Endodermal cell (in vitro differentiated cells): ENCODE results near the gene MAPRE2. TPM values are rescaled to one million over a fixed set of nuclear protein-coding genes. Genes with fewer than 3 reads are reported as not detected.

Experiments used
- DNase-seq: peaks from one replicate; pipeline ENCODE4 v3.0.0-alpha.2; 2017
- H3K27ac ChIP-seq: 2 replicates; pipeline ENCODE4 v1.5.1; 2013; ENCODE audit warnings: mild to moderate bottlenecking, low read depth, low read length, moderate library complexity
- H3K27me3 ChIP-seq: 2 replicates; pipeline ENCODE4 v1.6.1; 2013; ENCODE audit warnings: mild to moderate bottlenecking, low read length, moderate library complexity; ENCODE audit not compliant: insufficient read depth, control insufficient read depth, poor library complexity, severe bottlenecking
- H3K36me3 ChIP-seq: 2 replicates; pipeline ENCODE4 v1.7.0; 2013; ENCODE audit warnings: mild to moderate bottlenecking, low read length, moderate library complexity; ENCODE audit not compliant: control insufficient read depth, insufficient read depth
- H3K4me1 ChIP-seq: one replicate; pipeline ENCODE4 v1.7.0; 2013; ENCODE audit warnings: low read length; ENCODE audit not compliant: control insufficient read depth, insufficient read depth
- H3K4me3 ChIP-seq: 2 replicates; pipeline ENCODE4 v1.5.1; 2013; ENCODE audit warnings: mild to moderate bottlenecking, low read length, moderate library complexity
- H3K9ac ChIP-seq: 2 replicates; pipeline ENCODE4 v1.6.1; 2013; ENCODE audit warnings: mild to moderate bottlenecking, low read length, moderate library complexity; ENCODE audit not compliant: poor library complexity, severe bottlenecking; ENCODE audit errors: extremely low read depth
- H3K9me3 ChIP-seq: 2 replicates; pipeline ENCODE4 v1.6.1; 2013; ENCODE audit warnings: mild to moderate bottlenecking, low read length, moderate library complexity; ENCODE audit not compliant: control insufficient read depth
- H3K27ac Mint-ChIP-seq: 2 replicates; pipeline ENCODE4 v1.8.0; 2020; ENCODE audit warnings: mixed read lengths
- H3K27me3 Mint-ChIP-seq: 2 replicates; pipeline ENCODE4 v1.8.0; 2021; ENCODE audit warnings: mild to moderate bottlenecking, mixed read lengths; ENCODE audit not compliant: insufficient read depth
- H3K36me3 Mint-ChIP-seq: 2 replicates; pipeline ENCODE4 v1.8.0; 2020; ENCODE audit warnings: low read depth, mixed read lengths
- H3K4me1 Mint-ChIP-seq: 2 replicates; pipeline ENCODE4 v1.8.0; 2020; ENCODE audit warnings: mixed read lengths
- H3K4me3 Mint-ChIP-seq: 2 replicates; pipeline ENCODE4 v1.8.0; 2020; ENCODE audit warnings: mild to moderate bottlenecking, moderate library complexity, mixed read lengths
- H3K9me3 Mint-ChIP-seq: 2 replicates; pipeline ENCODE4 v1.8.0; 2020; ENCODE audit warnings: mild to moderate bottlenecking, mixed read lengths
- WGBS, 2 experiments: methylation state at CpG; one replicate each; pipeline versions ENCODE4 v1.1.5 to v1.1.7; 2013; ENCODE audit warnings: missing lambda C conversion rate in 2 of 2, mixed read lengths in 1 of 2; ENCODE audit not compliant: insufficient coverage in 1 of 2, insufficient read length in 1 of 2; 5-methylcytosine and 5-hydroxymethylcytosine counted together
- total RNA-seq, 2 donors: library from RNA; stranded (reverse); fragmentation: NEBNext Ultra II Directional in 1 of 2; extraction: Animal tissue kit (Norgen Biotek cat#: 25700) in 1 of 2; gene quantifications; 2 replicates in 1 of 2; 3 replicates in 1 of 2; pipeline ENCODE4 v1.2.1, GENCODE V29; 2021
- TF ChIP-seq, protein P1 (sequence below): fragments of 200-600 bp; sonication (generic); conservative IDR thresholded peaks from 2 replicates; pipeline ENCODE4 v1.5.0; 2021; ENCODE audit warnings: antibody characterized with exemption, mild to moderate bottlenecking

The MAPRE2 gene
- total RNA-seq, 2 donors from 2014 or later, result 15.2 to 16.5 TPM

- no peak for DNase-seq
- no peaks in the 10 kb centered on the region for H3K27me3 Mint-ChIP-seq
- Histone ChIP-seq H3K36me3 (no peaks in the 10 kb centered on the region), H3K9me3 (no peaks in the 10 kb centered on the region), H3K9ac (no peak overlapping the region), H3K4me3 (no peak overlapping the region), H3K4me1 (no peaks in the 10 kb centered on the region), H3K27me3 (no peaks in the 10 kb centered on the region), H3K27ac (no peak overlapping the region)
- H3K9me3 Mint-ChIP-seq, result no peaks in the 10 kb centered on the region
- H3K27ac Mint-ChIP-seq, result no peak overlapping the region
- H3K4me1 Mint-ChIP-seq, result peaks cover 27% of the 10 kb centered on the region
- peaks cover 1% of the 10 kb centered on the region for H3K36me3 Mint-ChIP-seq
- 98% methylated on average over 4 of the region's 4 CpGs; no CpG with 5 or more reads in 1 of the 2 experiments for WGBS, 2 experiments
- H3K4me3 Mint-ChIP-seq, result no peak overlapping the region
- TF ChIP-seq, protein P1, sequence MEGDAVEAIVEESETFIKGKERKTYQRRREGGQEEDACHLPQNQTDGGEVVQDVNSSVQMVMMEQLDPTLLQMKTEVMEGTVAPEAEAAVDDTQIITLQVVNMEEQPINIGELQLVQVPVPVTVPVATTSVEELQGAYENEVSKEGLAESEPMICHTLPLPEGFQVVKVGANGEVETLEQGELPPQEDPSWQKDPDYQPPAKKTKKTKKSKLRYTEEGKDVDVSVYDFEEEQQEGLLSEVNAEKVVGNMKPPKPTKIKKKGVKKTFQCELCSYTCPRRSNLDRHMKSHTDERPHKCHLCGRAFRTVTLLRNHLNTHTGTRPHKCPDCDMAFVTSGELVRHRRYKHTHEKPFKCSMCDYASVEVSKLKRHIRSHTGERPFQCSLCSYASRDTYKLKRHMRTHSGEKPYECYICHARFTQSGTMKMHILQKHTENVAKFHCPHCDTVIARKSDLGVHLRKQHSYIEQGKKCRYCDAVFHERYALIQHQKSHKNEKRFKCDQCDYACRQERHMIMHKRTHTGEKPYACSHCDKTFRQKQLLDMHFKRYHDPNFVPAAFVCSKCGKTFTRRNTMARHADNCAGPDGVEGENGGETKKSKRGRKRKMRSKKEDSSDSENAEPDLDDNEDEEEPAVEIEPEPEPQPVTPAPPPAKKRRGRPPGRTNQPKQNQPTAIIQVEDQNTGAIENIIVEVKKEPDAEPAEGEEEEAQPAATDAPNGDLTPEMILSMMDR, result no peak
Observed at GRCh38 chr18:35047697-35048292, 6.6 kb downstream of the MAPRE2 start.

DNA sequence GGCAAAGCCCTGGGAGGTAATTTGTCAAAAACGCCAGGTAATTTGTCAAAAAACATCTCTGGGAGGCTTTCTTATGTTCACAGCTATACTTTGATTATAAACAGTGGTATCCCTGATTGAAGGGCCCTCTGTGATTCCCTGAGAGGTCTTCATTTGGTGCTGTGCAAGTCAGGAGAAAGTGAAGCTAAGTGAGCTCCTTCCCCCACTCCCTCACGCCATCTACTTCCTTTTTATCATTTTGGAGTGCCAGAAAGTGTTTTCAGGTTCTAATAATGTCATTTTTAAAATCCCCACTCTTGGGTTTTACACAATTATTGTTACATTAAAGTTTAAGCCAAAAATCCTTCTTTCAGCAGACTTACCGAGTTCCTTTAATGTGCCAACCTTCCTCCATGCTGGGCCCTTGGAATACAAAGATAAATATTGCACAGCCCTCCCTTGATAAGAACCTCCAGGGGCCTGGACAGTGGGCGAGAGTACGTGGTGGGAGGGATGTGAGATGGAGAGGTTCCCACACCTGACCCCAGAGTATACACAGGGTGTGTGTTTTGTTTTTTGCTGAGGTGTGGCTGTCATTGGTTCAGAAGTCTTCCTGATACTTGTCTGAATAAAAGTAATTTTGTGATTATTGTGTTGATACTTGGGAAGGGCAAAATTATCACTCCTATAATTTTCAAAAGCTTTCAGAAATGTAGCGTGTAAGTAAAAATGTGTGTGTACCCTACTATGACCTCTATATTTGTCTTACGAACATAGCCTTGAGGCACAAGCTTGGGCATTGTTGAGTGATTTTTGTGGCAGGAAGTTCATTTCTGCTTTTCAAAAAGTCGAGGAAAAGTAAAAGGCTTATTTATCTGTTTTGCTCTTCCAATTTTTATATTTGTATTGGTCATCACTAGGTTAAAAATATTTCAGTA, 8.2 kb downstream of the MAPRE2 start:
- Histone ChIP-seq H3K36me3 (no peaks in the 10 kb centered on the region), H3K4me1 (no peaks in the 10 kb centered on the region), H3K9me3 (no peaks in the 10 kb centered on the region), H3K9ac (no peak overlapping the region), H3K4me3 (no peak overlapping the region), H3K27me3 (no peaks in the 10 kb centered on the region), H3K27ac (no peak overlapping the region)
- TF ChIP-seq, protein P1, result no peak
- H3K4me1 Mint-ChIP-seq, result peaks cover 27% of the 10 kb centered on the region
- no peak overlapping the region for H3K4me3 Mint-ChIP-seq
- no peak overlapping the region for H3K27ac Mint-ChIP-seq
- WGBS, 2 experiments, result 67 to 79% methylated on average over 3 to 8 of the region's 8 CpGs
- no peaks in the 10 kb centered on the region for H3K9me3 Mint-ChIP-seq
- no peak for DNase-seq
- H3K36me3 Mint-ChIP-seq, result peaks cover 1% of the 10 kb centered on the region
- no peaks in the 10 kb centered on the region for H3K27me3 Mint-ChIP-seq

DNA sequence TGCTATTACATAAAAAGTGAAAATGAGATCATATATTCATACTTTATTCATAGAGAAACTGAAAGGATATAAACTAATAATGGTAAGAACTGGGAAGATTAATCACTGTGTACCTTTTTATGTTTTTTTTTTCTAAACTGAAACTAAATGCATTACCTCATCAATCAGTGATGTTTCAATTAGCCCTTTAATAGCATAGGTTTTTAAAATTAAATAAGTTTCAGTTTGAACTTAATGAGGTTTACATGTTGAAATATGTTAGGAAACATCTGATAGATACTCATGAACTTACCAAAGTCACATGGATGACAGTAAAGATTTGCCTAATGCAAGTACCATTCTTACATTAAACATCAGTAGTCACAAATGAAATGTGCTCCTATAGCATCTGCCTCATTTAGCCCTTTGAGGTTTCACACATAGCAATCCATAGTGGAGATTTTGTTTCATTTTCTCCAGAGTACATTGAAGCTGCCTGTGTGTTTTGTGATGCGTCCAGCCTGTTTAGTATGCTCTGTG, 8.9 kb downstream of the MAPRE2 start:
- Mint-ChIP-seq H3K36me3 (peaks cover 1% of the 10 kb centered on the region), H3K27ac (no peak overlapping the region), H3K27me3 (no peaks in the 10 kb centered on the region), H3K9me3 (no peaks in the 10 kb centered on the region), H3K4me3 (no peak overlapping the region), H3K4me1 (peaks cover 20% of the 10 kb centered on the region)
- Histone ChIP-seq H3K36me3 (no peaks in the 10 kb centered on the region), H3K27me3 (no peaks in the 10 kb centered on the region), H3K9me3 (no peaks in the 10 kb centered on the region), H3K9ac (no peak overlapping the region), H3K4me3 (no peak overlapping the region), H3K4me1 (no peaks in the 10 kb centered on the region), H3K27ac (no peak overlapping the region)
- WGBS, 2 experiments, result 100% methylated on average over 1 of the region's 1 CpG; no CpG with 5 or more reads in 1 of the 2 experiments
- DNase-seq, result no peak
- TF ChIP-seq, protein P1, result no peak
